CD4-positive, alpha-beta T cell treated with Interleukin-6 at 100 ng/mL for 8 hours (primary cell): ENCODE measurements around the gene MUCL1.
"Not testable (repeated sequence)": the region's sequence is repeated elsewhere in the genome, so short reads cannot be mapped to it uniquely, and the experiment has no call there.

Experiments used
- DNase-seq: peaks from one replicate; pipeline ENCODE4 v3.0.0-alpha.2; 2020; ENCODE audit warnings: mixed read lengths, low spot score

Gene MUCL1

GRCh38 chr12:54853933-54854538 lies at the start of gene MUCL1:
Gene MUCL1 (plus strand): TSS chr12:54854516. CDS start chr12:54854583, 67 bp downstream.
- peak; percentile 79 for DNase-seq

- DNase-seq, result no peak
These were observed 32.6 kb upstream of the MUCL1 start for GRCh38 chr12:54821676-54822075.

GRCh38 chr12:54824402-54824801 lies 29.9 kb upstream of the MUCL1 start:
- no peak for DNase-seq

- DNase-seq, result no peak
These were observed 24.8 kb upstream of the MUCL1 start for GRCh38 chr12:54829511-54829910.

GRCh38 chr12:54830199-54830598 lies 24.1 kb upstream of the MUCL1 start:
- DNase-seq, result no peak

GRCh38 chr12:54831631-54832030 lies 22.7 kb upstream of the MUCL1 start:
- DNase-seq, result no peak

GRCh38 chr12:54840244-54840865 lies 14.0 kb upstream of the MUCL1 start:
- no peak for DNase-seq

GRCh38 chr12:54857406-54857805 lies 3.1 kb downstream of the MUCL1 start:
- DNase-seq, result no peak

GRCh38 chr12:54858562-54858961 lies 4.2 kb downstream of the MUCL1 start:
- no peak for DNase-seq

- no peak for DNase-seq
These were observed 5.2 kb downstream of the MUCL1 start for GRCh38 chr12:54859502-54859901.

- no peak for DNase-seq
These were observed 7.6 kb downstream of the MUCL1 start for GRCh38 chr12:54861927-54862326.

GRCh38 chr12:54863948-54864618 lies 9.8 kb downstream of the MUCL1 start:
- DNase-seq, result no peak

GRCh38 chr12:54865683-54866324 lies 11.5 kb downstream of the MUCL1 start:
- no peak for DNase-seq

- DNase-seq, result no peak
These were observed 14.4 kb downstream of the MUCL1 start for GRCh38 chr12:54868690-54869089.

GRCh38 chr12:54870048-54870447 lies 15.7 kb downstream of the MUCL1 start:
- DNase-seq, result no peak

- DNase-seq, result no peak
These were observed 16.3 kb downstream of the MUCL1 start for GRCh38 chr12:54870617-54871016.

- no peak for DNase-seq
These were observed 24.8 kb downstream of the MUCL1 start for GRCh38 chr12:54879150-54879549.

GRCh38 chr12:54879579-54879978 lies 25.3 kb downstream of the MUCL1 start:
- no peak for DNase-seq

GRCh38 chr12:54882079-54882478 lies 27.8 kb downstream of the MUCL1 start:
- no peak for DNase-seq

GRCh38 chr12:54882597-54882996 lies 28.3 kb downstream of the MUCL1 start:
- not testable (repeated sequence) for DNase-seq

- not testable (repeated sequence) for DNase-seq
These were observed 34.1 kb downstream of the MUCL1 start for GRCh38 chr12:54888428-54888827.

GRCh38 chr12:54890339-54890738 lies 36.0 kb downstream of the MUCL1 start:
- no peak for DNase-seq
